Breast epithelium (tissue), 3 donors: Measurements from ENCODE around the gene MSH2.

Experiments
- CTCF ChIP-seq, 3 donors: fragments of 450-650 bp; IDR thresholded peaks; one replicate each; pipeline ENCODE4 v1.5.1; 2016 to 2017; ENCODE audit warnings: antibody characterized with exemption in 3 of 3, mild to moderate bottlenecking in 3 of 3, moderate library complexity in 3 of 3
- POLR2A ChIP-seq: fragments of 450-650 bp; IDR thresholded peaks from one replicate; pipeline ENCODE4 v1.6.1; 2016; ENCODE audit warnings: antibody characterized with exemption, mild to moderate bottlenecking, moderate library complexity
- POLR2AphosphoS5 ChIP-seq, 3 donors: sonication (generic); formaldehyde crosslinking; IDR thresholded peaks; one replicate each; pipeline ENCODE4 v1.6.1; 2017; ENCODE audit warnings: antibody characterized with exemption in 3 of 3

- TF ChIP-seq CTCF (IDR thresholded peaks at IDR 0.05) = no peak
- TF ChIP-seq POLR2A = no peak
- TF ChIP-seq POLR2AphosphoS5 (IDR thresholded peaks at IDR 0.05) = no peak
Measured at GRCh38 chr2:47414682-47415458, 11.9 kb downstream of the MSH2 start.
